Activated B cell treated with CpG ODN at 0.5 μM for 24 hours (primary cell): ENCODE data around the gene TARDBP. TPM values are rescaled to one million over a fixed set of nuclear protein-coding genes. Genes with fewer than 3 reads are reported as not detected.

ENCODE experiments used
- ATAC-seq: fragments of 200-7000 bp; cut with Tn5 transposase; one replicate; pipeline ENCODE4 v1.10.0; 2021; ENCODE audit warnings: low read depth, mild to moderate bottlenecking, moderate library complexity
- CTCF ChIA-PET: fragments of 350-600 bp; sonication (Branson Sonifier 250); formaldehyde crosslinking; loops from one replicate; lab custom pipeline; 2021; ENCODE audit warnings: antibody characterized with exemption; lab: Charles Lee
- POLR2A ChIA-PET: fragments of 350-600 bp; sonication (Branson Sonifier 250); formaldehyde crosslinking; loops from one replicate; lab custom pipeline; 2021; ENCODE audit warnings: antibody characterized with exemption; lab: Charles Lee
- DNase-seq: peaks from one replicate; pipeline ENCODE4 v3.0.0; 2022
- H3K27ac Mint-ChIP-seq: one replicate; pipeline ENCODE4 v1.8.0; 2020; ENCODE audit warnings: mixed read lengths
- H3K27me3 Mint-ChIP-seq: one replicate; pipeline ENCODE4 v1.8.0; 2021; ENCODE audit warnings: mixed read lengths
- H3K36me3 Mint-ChIP-seq: one replicate; pipeline ENCODE4 v1.8.0; 2021; ENCODE audit warnings: low read depth, mixed read lengths
- H3K4me1 Mint-ChIP-seq: one replicate; pipeline ENCODE4 v1.8.0; 2021; ENCODE audit warnings: mixed read lengths
- H3K4me3 Mint-ChIP-seq: one replicate; pipeline ENCODE4 v1.8.0; 2020; ENCODE audit warnings: mild to moderate bottlenecking, mixed read lengths
- H3K9me3 Mint-ChIP-seq: one replicate; pipeline ENCODE4 v1.8.0; 2020; ENCODE audit warnings: mixed read lengths
- CTCF ChIP-seq: fragments of 200-600 bp; IDR thresholded peaks from one replicate; pipeline ENCODE4 v1.8.0; 2022; ENCODE audit warnings: antibody characterized with exemption, mild to moderate bottlenecking
- intact Hi-C: fragments of 100-400 bp; cut with micrococcal nuclease; formaldehyde crosslinking; loops from one replicate; pipeline ENCODE4 v1.15.1; 2024
- total RNA-seq: library from RNA; stranded (reverse); gene quantifications from 2 replicates; pipeline ENCODE4 v1.2.3, GENCODE V29; 2022

TARDBP gene
- total RNA-seq, 1 donor from 2014 or later = 193 TPM

- Mint-ChIP-seq H3K4me1 (no peaks in the 10 kb centered on the region), H3K36me3 (no peaks in the 10 kb centered on the region), H3K9me3 (no peaks in the 10 kb centered on the region), H3K27ac (no peak overlapping the region), H3K27me3 (peaks cover 20% of the 10 kb centered on the region), H3K4me3 (no peak overlapping the region)
- ATAC-seq (no peak), DNase-seq (no peak)
- POLR2A ChIA-PET = no interaction called here
- CTCF ChIA-PET = no interaction called here
- no peak for TF ChIP-seq CTCF
- intact Hi-C loops = no loop called here
Observed at GRCh38 chr1:10975567-10976326, 36.7 kb upstream of the TARDBP start.

- no peak overlapping the region for H3K27ac Mint-ChIP-seq
- CTCF ChIA-PET = no interaction called here
- TF ChIP-seq CTCF = no peak
Observed at GRCh38 chr1:10978719-10979118, 33.7 kb upstream of the TARDBP start.

GRCh38 chr1:10979483-10979920 is 33.0 kb upstream of the TARDBP start:
- H3K27me3 Mint-ChIP-seq = peaks cover 27% of the 10 kb centered on the region
- no peak overlapping the region for H3K27ac Mint-ChIP-seq
- ATAC-seq = no peak
- no peak for DNase-seq
- intact Hi-C loops = no loop called here
- no peaks in the 10 kb centered on the region for H3K4me1 Mint-ChIP-seq
- no peaks in the 10 kb centered on the region for H3K36me3 Mint-ChIP-seq
- TF ChIP-seq CTCF = no peak
- no peak overlapping the region for H3K4me3 Mint-ChIP-seq
- H3K9me3 Mint-ChIP-seq = no peaks in the 10 kb centered on the region
- POLR2A ChIA-PET = no interaction called here
- CTCF ChIA-PET = no interaction called here

More at GRCh38 chr1:10978719-10979118, 33.7 kb upstream of the TARDBP start:
- Mint-ChIP-seq H3K36me3 (no peaks in the 10 kb centered on the region), H3K27me3 (peaks cover 27% of the 10 kb centered on the region), H3K4me3 (no peak overlapping the region), H3K9me3 (no peaks in the 10 kb centered on the region), H3K4me1 (no peaks in the 10 kb centered on the region)
- no peak for ATAC-seq
- POLR2A ChIA-PET = no interaction called here
- no peak for DNase-seq
- intact Hi-C loops = no loop called here

GRCh38 chr1:10980094-10980577 is 32.3 kb upstream of the TARDBP start:
- no peak overlapping the region for H3K4me3 Mint-ChIP-seq
- no peak for DNase-seq
- intact Hi-C loops = no loop called here
- no peaks in the 10 kb centered on the region for H3K9me3 Mint-ChIP-seq
- no peak for ATAC-seq
- H3K27me3 Mint-ChIP-seq = peaks cover 27% of the 10 kb centered on the region
- POLR2A ChIA-PET = no interaction called here
- CTCF ChIA-PET = no interaction called here
- H3K36me3 Mint-ChIP-seq = no peaks in the 10 kb centered on the region
- no peak overlapping the region for H3K27ac Mint-ChIP-seq
- no peak for TF ChIP-seq CTCF
- peaks cover 1% of the 10 kb centered on the region for H3K4me1 Mint-ChIP-seq

- DNase-seq = no peak
- Mint-ChIP-seq H3K9me3 (no peaks in the 10 kb centered on the region), H3K27ac (no peak overlapping the region), H3K4me3 (no peak overlapping the region), H3K4me1 (peaks cover 10% of the 10 kb centered on the region), H3K36me3 (no peaks in the 10 kb centered on the region), H3K27me3 (peaks cover 27% of the 10 kb centered on the region)
- no peak for ATAC-seq
- TF ChIP-seq CTCF = no peak
- intact Hi-C loops = no loop called here
- ChIA-PET CTCF (no interaction called here), POLR2A (no interaction called here)
Observed at GRCh38 chr1:10980841-10981727, 31.4 kb upstream of the TARDBP start.
